ENCODE measurements around the gene CASR. TPM values are rescaled to one million over a fixed set of nuclear protein-coding genes. Genes with fewer than 3 reads are reported as not detected.

CASR gene
- polyA plus RNA-seq, 2 of the 4 experiments (the other 2 are of a cell fraction) = not detected

GRCh38 chr3:122190525-122190924, 7.1 kb downstream of the CASR start:
- no peaks in the 10 kb centered on the region for H3K4me1 ChIP-seq
- CTCF ChIA-PET = no interaction called here
- H3K27ac ChIP-seq = no peak overlapping the region
- POLR2A ChIA-PET = no interaction called here
- TF ChIP-seq NPAS2 (CRISPR knock-in tag; IDR thresholded peaks at IDR 0.05; ENCODE audit: borderline replicate concordance) = no peak
- no peak for TF ChIP-seq CEBPB (IDR thresholded peaks at IDR 0.05)
- no peak for TF ChIP-seq RFX5 (IDR thresholded peaks at IDR 0.05)
- no peak for TF ChIP-seq RAD21 (conservative IDR thresholded peaks at IDR 0.05 in 1 of 2, IDR thresholded peaks at IDR 0.05 in 1 of 2)
- TF ChIP-seq KDM5A (IDR thresholded peaks at IDR 0.05) = no peak
- H3K4me3 ChIP-seq = no peak overlapping the region
- H3K9me3 ChIP-seq = no peaks in the 10 kb centered on the region
- ATAC-seq = no peak
- DNase-seq (ENCODE audit: low read depth in 1 of 2, low spot score in 1 of 2) = no peak
- FAIRE-seq = no peak
- WGBS (ENCODE audit: missing lambda C conversion rate) = 44% methylated on average over 3 of the region's 3 CpGs
- H3K4me2 ChIP-seq = no peak overlapping the region

GRCh38 chr3:122198966-122199365, 15.5 kb downstream of the CASR start:
- no peaks in the 10 kb centered on the region for H3K9me3 ChIP-seq
- ChIA-PET CTCF (no interaction called here), POLR2A (no interaction called here)
- no peak overlapping the region for H3K27ac ChIP-seq
- no peak overlapping the region for H3K4me3 ChIP-seq
- H3K4me2 ChIP-seq = no peak overlapping the region
- no peaks in the 10 kb centered on the region for H3K4me1 ChIP-seq
- ATAC-seq = no peak
- DNase-seq (ENCODE audit: low read depth in 1 of 2, low spot score in 1 of 2) = no peak
- TF ChIP-seq ESRRA (IDR thresholded peaks at IDR 0.05; ENCODE audit: borderline replicate concordance, low read length) = no peak
- no peak for TF ChIP-seq BHLHE40 (IDR thresholded peaks at IDR 0.05; ENCODE audit: low read depth, low read length)
- no peak for TF ChIP-seq NFE2L2 (conservative IDR thresholded peaks at IDR 0.05; ENCODE audit: low read length)
- TF ChIP-seq TFCP2L1 (CRISPR knock-in tag; IDR thresholded peaks at IDR 0.05) = no peak
- TF ChIP-seq RCOR1 (IDR thresholded peaks at IDR 0.05; ENCODE audit: low read depth, low read length) = no peak
- no peak for TF ChIP-seq REST (IDR thresholded peaks at IDR 0.05)
- no peak for TF ChIP-seq FOSL2 (IDR thresholded peaks at IDR 0.05)
- TF ChIP-seq FOSL2 (CRISPR knock-in tag; IDR thresholded peaks at IDR 0.05) = no peak
- no peak for TF ChIP-seq MAZ (IDR thresholded peaks at IDR 0.05; ENCODE audit: borderline replicate concordance, low read depth, low read length)
- no peak for TF ChIP-seq PHF8 (IDR thresholded peaks at IDR 0.05; ENCODE audit: borderline replicate concordance, low read depth)
- no peak for TF ChIP-seq CBX8 (IDR thresholded peaks at IDR 0.05)
- no peak for TF ChIP-seq HMGXB4 (CRISPR knock-in tag; IDR thresholded peaks at IDR 0.05; ENCODE audit: borderline replicate concordance)
- no peak for TF ChIP-seq SREBF2 (IDR thresholded peaks at IDR 0.05)
- no peak for TF ChIP-seq SMC3 (IDR thresholded peaks at IDR 0.05)
- no peak for TF ChIP-seq HOXB13 (CRISPR knock-in tag; IDR thresholded peaks at IDR 0.05; ENCODE audit: low read depth)
- no peak for TF ChIP-seq CBX2 (IDR thresholded peaks at IDR 0.05; ENCODE audit: borderline replicate concordance, low read depth)
- TF ChIP-seq MAX (IDR thresholded peaks at IDR 0.05) = no peak
- no peak for TF ChIP-seq POLR2A (IDR thresholded peaks at IDR 0.05; ENCODE audit: low read length)
- FAIRE-seq = no peak
- WGBS (ENCODE audit: missing lambda C conversion rate) = 13% methylated on average over 2 of the region's 2 CpGs
